Loucy (cell line): ENCODE results near the gene EML1.

Experiments
- H2AFZ ChIP-seq: fragments of 200-600 bp; sonication (generic); 2 replicates; pipeline ENCODE4 v1.6.0; 2016; ENCODE audit warnings: antibody characterized with exemption, mild to moderate bottlenecking, low read length, moderate library complexity
- H3F3A ChIP-seq: fragments of 200-600 bp; 2 replicates; pipeline ENCODE4 v1.6.0; 2016; ENCODE audit warnings: antibody characterized with exemption, low read depth, mild to moderate bottlenecking
- H3K27me3 ChIP-seq: fragments of 200-600 bp; sonication (generic); 2 replicates; pipeline ENCODE4 v1.6.1; 2014; ENCODE audit warnings: low read length, mild to moderate bottlenecking; ENCODE audit not compliant: insufficient read depth, poor library complexity, severe bottlenecking
- H3K36me3 ChIP-seq: fragments of 200-600 bp; sonication (generic); 2 replicates; pipeline ENCODE4 v1.6.1; 2016; ENCODE audit warnings: low read length; ENCODE audit not compliant: insufficient read depth
- H3K4me1 ChIP-seq: fragments of 200-600 bp; sonication (generic); 2 replicates; pipeline ENCODE4 v1.5.1; 2014; ENCODE audit warnings: low read length, mild to moderate bottlenecking; ENCODE audit not compliant: insufficient read depth, poor library complexity, severe bottlenecking
- H3K4me2 ChIP-seq: fragments of 200-600 bp; sonication (generic); 2 replicates; pipeline ENCODE4 v1.6.0; 2014; ENCODE audit warnings: antibody characterized with exemption, low read length, low read depth, mild to moderate bottlenecking; ENCODE audit not compliant: poor library complexity, severe bottlenecking
- H3K4me3 ChIP-seq: fragments of 200-600 bp; sonication (generic); 2 replicates; pipeline ENCODE4 v1.5.1; 2014; ENCODE audit warnings: low read length, mild to moderate bottlenecking, mixed read lengths; ENCODE audit not compliant: poor library complexity, severe bottlenecking
- H3K79me2 ChIP-seq: fragments of 200-600 bp; sonication (generic); 2 replicates; pipeline ENCODE4 v1.6.1; 2014; ENCODE audit warnings: low read length; ENCODE audit not compliant: insufficient read depth
- H3K9ac ChIP-seq: fragments of 200-600 bp; sonication (generic); 2 replicates; pipeline ENCODE4 v1.6.0; 2014; ENCODE audit warnings: mild to moderate bottlenecking, low read depth, low read length, moderate library complexity; ENCODE audit not compliant: poor library complexity, severe bottlenecking
- H3K9me2 ChIP-seq: fragments of 200-600 bp; sonication (generic); replicated peaks from 2 replicates; pipeline ENCODE4 v1.6.1; 2016; ENCODE audit warnings: low read depth, low read length, mixed read lengths
- H3K9me3 ChIP-seq: fragments of 200-600 bp; sonication (generic); 2 replicates; pipeline ENCODE4 v1.6.1; 2014; ENCODE audit warnings: mild to moderate bottlenecking, antibody characterized with exemption, low read length, low read depth; ENCODE audit not compliant: insufficient read depth
- H4K20me1 ChIP-seq: fragments of 200-600 bp; sonication (generic); 2 replicates; pipeline ENCODE4 v1.6.0; 2014; ENCODE audit warnings: antibody characterized with exemption, low read length, mild to moderate bottlenecking; ENCODE audit not compliant: insufficient read depth, poor library complexity, severe bottlenecking
- CTCF ChIP-seq: fragments of 200-600 bp; sonication (generic); conservative IDR thresholded peaks from 2 replicates; pipeline ENCODE4 v1.5.1; 2014; ENCODE audit warnings: mild to moderate bottlenecking, antibody characterized with exemption, low read length
- EZH2phosphoT487 ChIP-seq: fragments of 200-600 bp; IDR thresholded peaks from 2 replicates; pipeline ENCODE4 v1.6.1; 2018; ENCODE audit warnings: antibody characterized with exemption, mild to moderate bottlenecking, moderate library complexity, borderline replicate concordance

EML1 gene

GRCh38 chr14:99950181-99950580, 157.0 kb downstream of the EML1 start:
- Histone ChIP-seq H3K9ac (no peak overlapping the region), H2AFZ (no peak overlapping the region), H3K9me2 (no peaks in the 10 kb centered on the region), H3K27me3 (no peaks in the 10 kb centered on the region), H3K79me2 (no peaks in the 10 kb centered on the region), H4K20me1 (no peaks in the 10 kb centered on the region), H3K36me3 (no peaks in the 10 kb centered on the region), H3F3A (no peaks in the 10 kb centered on the region), H3K9me3 (no peaks in the 10 kb centered on the region), H3K4me2 (no peak overlapping the region), H3K4me1 (no peaks in the 10 kb centered on the region), H3K4me3 (no peak overlapping the region)
- no peak for TF ChIP-seq EZH2phosphoT487
- no peak for TF ChIP-seq CTCF

GRCh38 chr14:99951085-99951484, 157.9 kb downstream of the EML1 start:
- Histone ChIP-seq H3F3A (no peaks in the 10 kb centered on the region), H3K79me2 (no peaks in the 10 kb centered on the region), H2AFZ (no peak overlapping the region), H3K36me3 (no peaks in the 10 kb centered on the region), H3K27me3 (no peaks in the 10 kb centered on the region), H3K9me3 (no peaks in the 10 kb centered on the region), H3K4me1 (no peaks in the 10 kb centered on the region), H3K9me2 (no peaks in the 10 kb centered on the region), H3K9ac (no peak overlapping the region), H3K4me2 (no peak overlapping the region), H4K20me1 (no peaks in the 10 kb centered on the region), H3K4me3 (no peak overlapping the region)
- TF ChIP-seq CTCF: no peak
- no peak for TF ChIP-seq EZH2phosphoT487

GRCh38 chr14:99952039-99952438, 158.8 kb downstream of the EML1 start:
- Histone ChIP-seq H3K4me1 (no peaks in the 10 kb centered on the region), H4K20me1 (no peaks in the 10 kb centered on the region), H3K27me3 (no peaks in the 10 kb centered on the region), H3K36me3 (no peaks in the 10 kb centered on the region), H3K4me3 (no peak overlapping the region), H3K9me3 (no peaks in the 10 kb centered on the region), H2AFZ (no peak overlapping the region), H3F3A (no peaks in the 10 kb centered on the region), H3K4me2 (no peak overlapping the region), H3K79me2 (no peaks in the 10 kb centered on the region), H3K9ac (no peak overlapping the region), H3K9me2 (no peaks in the 10 kb centered on the region)
- no peak for TF ChIP-seq CTCF
- no peak for TF ChIP-seq EZH2phosphoT487
